D721Med (cell line): Measurements from ENCODE around the gene VGLL2.

Source experiments
- DNase-seq: peaks from one replicate; pipeline ENCODE4 v3.0.0; 2011; ENCODE audit warnings: low spot score; ENCODE audit not compliant: insufficient read length
- FAIRE-seq: peaks from 2 replicates; lab custom pipeline; 2011; peaks lifted over from hg19 to GRCh38; lab: Jason Lieb, UNC
- CTCF ChIP-seq: IDR thresholded peaks from 2 replicates; pipeline ENCODE4 v1.5.1; 2012; ENCODE audit warnings: mild to moderate bottlenecking, control low read depth; ENCODE audit not compliant: insufficient read depth; ENCODE audit errors: missing control alignments

Gene VGLL2

GRCh38 chr6:117304446-117304845 is 39.1 kb downstream of the VGLL2 start:
- TF ChIP-seq CTCF = no peak
- FAIRE-seq (no peak), DNase-seq (no peak)

DNA sequence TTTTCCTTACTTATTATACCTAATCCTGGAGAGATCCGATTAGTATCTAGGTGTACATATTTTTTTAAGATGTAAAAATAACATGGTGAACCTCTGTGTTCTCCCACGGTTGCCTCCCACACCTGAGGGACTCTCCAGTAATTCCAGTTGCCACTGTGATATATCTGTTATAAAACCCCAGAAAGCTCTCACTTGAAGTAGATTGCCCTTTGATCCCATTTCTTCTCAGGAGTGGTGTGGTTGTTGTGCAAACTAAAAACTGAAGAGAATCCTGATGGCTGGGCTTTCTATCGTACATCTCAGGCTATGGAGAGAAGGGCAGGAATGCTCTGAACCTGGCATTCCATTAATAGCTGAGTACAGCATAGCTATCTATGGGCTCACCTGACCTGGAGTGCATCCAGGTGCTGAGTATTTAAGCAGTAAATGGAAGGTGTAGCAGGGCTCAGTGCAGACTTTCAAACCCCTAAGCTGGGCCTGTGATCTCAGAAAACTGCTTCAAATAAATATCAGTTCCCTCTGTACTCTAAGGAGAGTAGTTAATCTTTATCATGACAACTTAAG is 41.0 kb downstream of the VGLL2 start:
- FAIRE-seq (no peak), DNase-seq (no peak)
- TF ChIP-seq CTCF = no peak

DNA sequence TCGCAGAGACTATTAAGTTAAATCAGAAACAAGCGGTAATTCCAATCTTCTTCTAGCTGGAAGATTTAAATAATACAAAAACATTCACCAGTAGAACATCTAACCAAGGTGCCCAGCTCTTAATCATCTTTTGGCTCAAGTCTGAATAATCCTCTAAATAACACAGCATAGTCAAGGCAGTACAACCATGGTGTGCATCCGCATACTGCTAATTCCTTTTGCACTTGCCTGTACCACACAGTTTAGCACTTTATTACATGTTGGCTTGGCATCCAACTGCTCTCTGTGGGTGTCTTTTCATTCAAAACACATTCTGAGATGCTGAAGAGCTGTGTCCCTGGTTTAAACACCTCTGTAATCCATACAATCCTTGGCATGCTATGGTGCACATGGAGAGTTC is 42.3 kb downstream of the VGLL2 start:
- FAIRE-seq (no peak), DNase-seq (no peak)
- TF ChIP-seq CTCF = no peak

DNA sequence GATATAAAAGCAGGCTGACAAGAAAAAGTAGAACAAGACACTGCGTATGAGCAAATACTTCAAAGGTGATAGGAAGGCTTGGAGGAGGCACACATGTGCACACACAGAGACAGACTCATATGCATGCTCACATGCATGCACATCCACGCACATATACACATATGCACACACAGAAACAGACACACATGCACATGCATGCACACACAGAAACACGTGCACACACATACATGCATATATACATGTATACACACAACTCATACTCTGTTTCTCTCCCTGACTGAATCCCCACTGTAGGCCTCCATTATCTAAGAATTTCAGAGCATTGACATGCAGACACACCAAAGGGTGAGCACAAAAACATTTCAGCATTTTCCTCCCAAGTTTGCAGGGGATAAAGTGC is 43.7 kb downstream of the VGLL2 start:
- no peak for TF ChIP-seq CTCF
- DNase-seq (no peak), FAIRE-seq (no peak)

DNA sequence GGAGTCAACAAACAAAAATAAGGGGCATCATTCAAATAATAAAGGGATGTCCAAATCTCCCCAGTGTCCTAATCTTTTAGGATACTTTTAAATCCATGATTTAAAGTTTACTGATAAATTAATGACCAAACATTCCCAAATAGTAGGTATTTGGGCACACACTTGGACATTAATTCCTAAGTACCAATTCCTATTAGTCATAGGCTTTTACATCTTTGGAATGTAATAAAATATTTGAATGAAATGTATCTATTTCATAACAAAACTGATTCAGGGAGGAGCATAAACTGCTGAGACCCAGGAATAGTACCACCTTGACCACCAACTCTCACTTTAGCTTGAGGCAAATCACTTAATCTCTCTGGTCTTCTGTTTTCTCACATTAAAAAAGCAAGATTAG is 44.3 kb downstream of the VGLL2 start:
- FAIRE-seq (no peak), DNase-seq (no peak)
- no peak for TF ChIP-seq CTCF

DNA sequence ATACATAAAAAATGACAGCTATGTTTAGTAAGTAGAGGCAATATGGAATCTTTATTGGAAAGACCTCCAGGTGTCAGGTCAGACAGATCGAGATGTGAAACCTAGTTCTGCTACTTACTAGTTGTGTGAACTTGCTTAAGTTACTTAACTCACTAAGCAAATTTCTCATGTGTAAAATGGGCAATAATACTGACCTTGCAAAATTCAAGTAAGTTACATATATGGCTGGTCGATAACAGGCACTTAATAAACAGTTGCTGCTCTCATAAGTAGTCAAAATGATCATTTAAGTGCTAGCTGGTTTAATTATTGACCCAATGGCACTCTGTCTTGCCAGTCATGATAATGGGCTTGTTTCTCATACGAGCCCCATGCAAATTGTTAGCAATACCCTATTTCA is 46.0 kb downstream of the VGLL2 start:
- DNase-seq (no peak), FAIRE-seq (no peak)
- TF ChIP-seq CTCF = no peak

GRCh38 chr6:117311726-117312125 is 46.4 kb downstream of the VGLL2 start:
- no peak for TF ChIP-seq CTCF
- FAIRE-seq (no peak), DNase-seq (no peak)
